ENCODE data around the gene CPAMD8.
A peak's percentile ranks its signal among the peaks of the same experiment; 100 is the strongest.
"Not testable (repeated sequence)": the region's sequence is repeated elsewhere in the genome, so short reads cannot be mapped to it uniquely, and the experiment has no call there.

CPAMD8 gene

GRCh38 chr19:17037966-17038500 is 11.4 kb upstream of the CPAMD8 start:
- Histone ChIP-seq H3K36me3 (ENCODE audit: control insufficient read depth in 1 of 2, insufficient read depth in 2 of 2, low read length in 2 of 2) (no peaks in the 10 kb centered on the region), H3K27me3 (ENCODE audit: low read depth, low read length) (no peaks in the 10 kb centered on the region), H3K4me3 (ENCODE audit: low read depth in 1 of 2, low read length in 2 of 2) (no peak overlapping the region), H3K9me3 (ENCODE audit: control insufficient read depth in 1 of 2, low read length in 2 of 2) (no peaks in the 10 kb centered on the region), H3K27ac (ENCODE audit: low read length) (no peak overlapping the region), H3K4me1 (ENCODE audit: control insufficient read depth in 1 of 2, insufficient read depth in 2 of 2, low read length in 2 of 2) (peaks cover 5 to 6% of the 10 kb centered on the region in 2 donors)

- H3K4me1 ChIP-seq (ENCODE audit: control insufficient read depth in 1 of 2, insufficient read depth in 2 of 2, low read length in 2 of 2): peaks cover 5 to 6% of the 10 kb centered on the region in 2 donors
Measured at GRCh38 chr19:17037184-17037583, 10.6 kb upstream of the CPAMD8 start.

DNA sequence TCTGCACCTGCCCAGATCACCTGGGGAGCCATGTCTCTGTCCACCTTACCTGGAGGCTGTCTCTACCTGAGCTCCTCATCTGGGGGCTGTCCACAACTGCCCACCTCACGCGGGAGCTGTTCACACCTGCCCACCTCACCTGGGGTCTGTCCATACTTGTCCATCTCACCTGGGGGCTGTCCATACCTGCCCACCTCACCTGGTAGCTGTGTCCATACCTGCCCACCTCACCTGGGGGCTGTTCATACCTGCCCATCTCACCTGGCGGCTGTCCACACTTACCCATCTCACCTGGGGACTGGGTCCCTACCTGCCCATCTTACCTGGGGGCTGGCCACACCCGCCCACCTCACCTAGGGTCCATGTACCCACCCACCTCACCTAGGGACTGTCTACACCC is 10.0 kb upstream of the CPAMD8 start:
- Histone ChIP-seq H3K4me1 (ENCODE audit: control insufficient read depth in 1 of 2, insufficient read depth in 2 of 2, low read length in 2 of 2) (peaks cover under 1% of the 10 kb centered on the region in 2 donors), H3K4me3 (ENCODE audit: low read depth in 1 of 2, low read length in 2 of 2) (no peak overlapping the region), H3K27me3 (ENCODE audit: low read depth, low read length) (no peaks in the 10 kb centered on the region), H3K9me3 (ENCODE audit: control insufficient read depth in 1 of 2, low read length in 2 of 2) (no peaks in the 10 kb centered on the region), H3K36me3 (ENCODE audit: control insufficient read depth in 1 of 2, insufficient read depth in 2 of 2, low read length in 2 of 2) (no peaks in the 10 kb centered on the region), H3K27ac (ENCODE audit: low read length) (no peak overlapping the region)

More at GRCh38 chr19:17037184-17037583, 10.6 kb upstream of the CPAMD8 start:
- H3K36me3 ChIP-seq (ENCODE audit: control insufficient read depth in 1 of 2, insufficient read depth in 2 of 2, low read length in 2 of 2): no peaks in the 10 kb centered on the region
- H3K27me3 ChIP-seq (ENCODE audit: low read depth, low read length): no peaks in the 10 kb centered on the region
- H3K27ac ChIP-seq (ENCODE audit: low read length): no peak overlapping the region
- H3K4me3 ChIP-seq (ENCODE audit: low read depth in 1 of 2, low read length in 2 of 2): no peak overlapping the region
- H3K9me3 ChIP-seq (ENCODE audit: control insufficient read depth in 1 of 2, low read length in 2 of 2): no peaks in the 10 kb centered on the region

GRCh38 chr19:17035842-17036424 is 9.3 kb upstream of the CPAMD8 start:
- no peak overlapping the region for H3K27ac ChIP-seq (ENCODE audit: low read length)
- no peaks in the 10 kb centered on the region for H3K4me1 ChIP-seq (ENCODE audit: control insufficient read depth in 1 of 2, insufficient read depth in 2 of 2, low read length in 2 of 2)
- no peaks in the 10 kb centered on the region for H3K9me3 ChIP-seq (ENCODE audit: control insufficient read depth in 1 of 2, low read length in 2 of 2)
- H3K27me3 ChIP-seq (ENCODE audit: low read depth, low read length): no peaks in the 10 kb centered on the region
- no peaks in the 10 kb centered on the region for H3K36me3 ChIP-seq (ENCODE audit: control insufficient read depth in 1 of 2, insufficient read depth in 2 of 2, low read length in 2 of 2)
- no peak overlapping the region for H3K4me3 ChIP-seq (ENCODE audit: low read depth in 1 of 2, low read length in 2 of 2)

DNA sequence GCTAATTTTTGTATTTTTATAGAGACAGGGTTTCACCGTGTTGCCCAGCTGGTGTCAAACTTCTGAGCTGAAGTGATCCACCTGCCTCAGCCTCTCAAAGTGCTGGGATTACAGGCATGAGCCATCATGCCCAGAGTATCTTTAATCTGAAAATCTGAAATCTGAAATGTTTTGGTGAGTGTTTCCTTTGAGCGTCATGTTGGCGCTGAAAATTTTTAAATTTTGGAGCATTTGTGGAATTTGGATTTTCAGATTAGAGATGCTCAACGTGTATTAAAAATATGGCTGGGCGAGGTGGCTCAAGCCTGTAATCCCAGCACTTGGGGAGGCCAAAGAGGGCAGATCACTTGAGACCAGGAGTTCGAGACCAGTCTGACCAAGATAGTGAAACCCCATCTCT is 5.1 kb upstream of the CPAMD8 start:
- Histone ChIP-seq H3K36me3 (ENCODE audit: control insufficient read depth in 1 of 2, insufficient read depth in 2 of 2, low read length in 2 of 2) (no peaks in the 10 kb centered on the region), H3K4me3 (ENCODE audit: low read depth in 1 of 2, low read length in 2 of 2) (no peak overlapping the region), H3K4me1 (ENCODE audit: control insufficient read depth in 1 of 2, insufficient read depth in 2 of 2, low read length in 2 of 2) (no peaks in the 10 kb centered on the region), H3K27me3 (ENCODE audit: low read depth, low read length) (peaks cover 13% of the 10 kb centered on the region), H3K9me3 (ENCODE audit: control insufficient read depth in 1 of 2, low read length in 2 of 2) (no peaks in the 10 kb centered on the region), H3K27ac (ENCODE audit: low read length) (no peak overlapping the region)

- Histone ChIP-seq H3K27me3 (ENCODE audit: low read depth, low read length) (peaks cover 19% of the 10 kb centered on the region), H3K4me1 (ENCODE audit: control insufficient read depth in 1 of 2, insufficient read depth in 2 of 2, low read length in 2 of 2) (no peaks in the 10 kb centered on the region), H3K4me3 (ENCODE audit: low read depth in 1 of 2, low read length in 2 of 2) (no peak overlapping the region), H3K9me3 (ENCODE audit: control insufficient read depth in 1 of 2, low read length in 2 of 2) (peaks cover 12 to 19% of the 10 kb centered on the region in 2 donors), H3K36me3 (ENCODE audit: control insufficient read depth in 1 of 2, insufficient read depth in 2 of 2, low read length in 2 of 2) (no peaks in the 10 kb centered on the region), H3K27ac (ENCODE audit: low read length) (no peak overlapping the region)
Measured at GRCh38 chr19:17027535-17027975, 945 bp upstream of the CPAMD8 start.

DNA sequence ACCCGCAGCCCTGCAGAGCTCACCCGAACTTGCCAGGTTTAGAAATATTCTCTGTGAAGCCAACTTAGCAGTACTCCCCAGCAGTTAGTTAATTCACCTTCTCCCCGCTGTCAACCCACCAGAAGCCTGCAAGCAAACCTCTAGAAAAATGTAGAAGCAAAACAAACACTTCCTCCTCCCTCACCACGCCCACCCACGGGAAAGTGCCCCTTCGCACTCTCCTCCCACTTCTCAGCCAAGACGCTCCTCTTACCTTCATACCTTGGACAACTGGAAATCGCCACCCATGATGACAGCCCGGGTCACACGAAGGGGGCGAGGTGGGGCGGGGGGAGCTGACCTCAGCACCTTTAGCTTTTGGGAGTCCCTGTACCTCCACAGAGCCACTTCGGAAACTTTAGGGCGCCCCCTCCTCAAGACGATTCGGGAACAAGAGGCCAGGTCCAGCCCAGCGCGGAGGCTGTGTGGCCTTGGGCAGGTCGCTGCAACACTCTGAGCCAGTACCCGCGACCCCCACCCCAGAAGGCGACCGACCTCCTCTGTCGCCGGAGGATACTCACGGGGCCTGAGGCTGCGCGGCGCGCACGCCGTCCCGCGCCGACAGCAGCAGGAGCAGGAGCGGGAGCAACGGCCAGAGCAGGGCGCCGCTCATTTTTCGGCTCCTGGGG is 485 bp downstream of the CPAMD8 start:
- no peaks in the 10 kb centered on the region for H3K4me1 ChIP-seq (ENCODE audit: control insufficient read depth in 1 of 2, insufficient read depth in 2 of 2, low read length in 2 of 2)
- peaks cover 19% of the 10 kb centered on the region for H3K27me3 ChIP-seq (ENCODE audit: low read depth, low read length)
- H3K36me3 ChIP-seq (ENCODE audit: control insufficient read depth in 1 of 2, insufficient read depth in 2 of 2, low read length in 2 of 2): no peaks in the 10 kb centered on the region
- peak overlapping the region in 1 of 2 donors; percentile 19 for H3K4me3 ChIP-seq (ENCODE audit: low read depth in 1 of 2, low read length in 2 of 2)
- H3K27ac ChIP-seq (ENCODE audit: low read length): no peak overlapping the region
- H3K9me3 ChIP-seq (ENCODE audit: control insufficient read depth in 1 of 2, low read length in 2 of 2): peaks cover 12 to 19% of the 10 kb centered on the region in 2 donors

DNA sequence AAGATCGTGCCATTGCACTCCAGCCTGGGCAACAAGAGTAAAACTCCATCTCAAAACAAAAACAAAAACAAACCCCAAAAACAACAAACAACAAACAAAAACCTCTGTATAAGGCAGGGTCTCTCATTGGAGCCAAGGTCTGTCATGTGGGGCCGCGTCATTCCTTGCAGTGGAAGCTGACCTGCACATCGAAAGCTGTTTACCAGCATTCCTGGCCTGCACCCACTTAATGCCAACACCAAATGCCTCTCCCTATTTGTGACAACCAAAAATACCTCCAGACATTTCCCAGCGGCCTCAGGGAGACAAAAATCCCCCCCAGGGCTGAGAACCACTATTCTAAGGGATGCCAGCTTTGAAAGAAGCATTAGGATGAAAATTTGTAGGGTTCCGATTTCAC is 1.2 kb downstream of the CPAMD8 start:
- Histone ChIP-seq H3K4me3 (ENCODE audit: low read depth in 1 of 2, low read length in 2 of 2) (no peak overlapping the region), H3K27ac (ENCODE audit: low read length) (no peak overlapping the region), H3K36me3 (ENCODE audit: control insufficient read depth in 1 of 2, insufficient read depth in 2 of 2, low read length in 2 of 2) (no peaks in the 10 kb centered on the region), H3K27me3 (ENCODE audit: low read depth, low read length) (peaks cover 19% of the 10 kb centered on the region), H3K9me3 (ENCODE audit: control insufficient read depth in 1 of 2, low read length in 2 of 2) (peaks cover 12 to 19% of the 10 kb centered on the region in 2 donors), H3K4me1 (ENCODE audit: control insufficient read depth in 1 of 2, insufficient read depth in 2 of 2, low read length in 2 of 2) (no peaks in the 10 kb centered on the region)

GRCh38 chr19:17024941-17025340 is 1.7 kb downstream of the CPAMD8 start:
- not testable (repeated sequence) for H3K4me1 ChIP-seq (ENCODE audit: control insufficient read depth in 1 of 2, insufficient read depth in 2 of 2, low read length in 2 of 2); H3K4me3 ChIP-seq (ENCODE audit: low read depth in 1 of 2, low read length in 2 of 2); H3K27ac ChIP-seq (ENCODE audit: low read length); H3K36me3 ChIP-seq (ENCODE audit: control insufficient read depth in 1 of 2, insufficient read depth in 2 of 2, low read length in 2 of 2)
- Histone ChIP-seq H3K9me3 (ENCODE audit: control insufficient read depth in 1 of 2, low read length in 2 of 2) (peaks cover 12 to 19% of the 10 kb centered on the region in 2 donors), H3K27me3 (ENCODE audit: low read depth, low read length) (peaks cover 19% of the 10 kb centered on the region)

DNA sequence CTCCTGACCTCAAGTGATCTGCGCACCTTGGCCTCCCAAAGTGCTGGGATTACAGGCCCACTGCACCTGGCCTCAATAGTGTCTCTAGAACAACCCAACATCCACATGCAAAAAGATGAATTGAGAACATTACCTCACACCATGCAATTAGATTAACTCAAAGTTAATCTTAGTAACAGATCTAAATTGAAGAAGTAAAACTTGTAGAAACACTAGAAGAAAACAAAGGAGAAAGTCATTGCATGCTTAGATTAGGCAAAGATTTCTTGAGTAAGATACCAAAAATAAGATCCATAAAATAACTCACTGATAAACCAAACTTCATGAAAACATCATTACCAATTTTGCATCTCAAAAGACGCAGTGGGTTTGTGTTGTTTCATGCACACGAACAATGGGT is 2.8 kb downstream of the CPAMD8 start:
- peaks cover 19% of the 10 kb centered on the region for H3K27me3 ChIP-seq (ENCODE audit: low read depth, low read length)
- H3K36me3 ChIP-seq (ENCODE audit: control insufficient read depth in 1 of 2, insufficient read depth in 2 of 2, low read length in 2 of 2): no peaks in the 10 kb centered on the region
- peaks cover 12 to 19% of the 10 kb centered on the region in 2 donors for H3K9me3 ChIP-seq (ENCODE audit: control insufficient read depth in 1 of 2, low read length in 2 of 2)
- no peak overlapping the region for H3K4me3 ChIP-seq (ENCODE audit: low read depth in 1 of 2, low read length in 2 of 2)
- no peaks in the 10 kb centered on the region for H3K4me1 ChIP-seq (ENCODE audit: control insufficient read depth in 1 of 2, insufficient read depth in 2 of 2, low read length in 2 of 2)
- no peak overlapping the region for H3K27ac ChIP-seq (ENCODE audit: low read length)

- no peak overlapping the region for H3K4me3 ChIP-seq (ENCODE audit: low read depth in 1 of 2, low read length in 2 of 2)
- no peaks in the 10 kb centered on the region for H3K36me3 ChIP-seq (ENCODE audit: control insufficient read depth in 1 of 2, insufficient read depth in 2 of 2, low read length in 2 of 2)
- peaks cover 12 to 19% of the 10 kb centered on the region in 2 donors for H3K9me3 ChIP-seq (ENCODE audit: control insufficient read depth in 1 of 2, low read length in 2 of 2)
- H3K27me3 ChIP-seq (ENCODE audit: low read depth, low read length): peaks cover 11% of the 10 kb centered on the region
- no peak overlapping the region for H3K27ac ChIP-seq (ENCODE audit: low read length)
- no peaks in the 10 kb centered on the region for H3K4me1 ChIP-seq (ENCODE audit: control insufficient read depth in 1 of 2, insufficient read depth in 2 of 2, low read length in 2 of 2)
Measured at GRCh38 chr19:17022738-17023137, 3.9 kb downstream of the CPAMD8 start.
